WI38 (cell line): ENCODE results near the gene THOC2.

Experiments
- H3K4me3 ChIP-seq: 2 replicates; pipeline ENCODE4 v1.5.1; 2011; ENCODE audit warnings: low read depth, mild to moderate bottlenecking, control low read depth, low read length
- CTCF ChIP-seq: IDR thresholded peaks from 2 replicates; pipeline ENCODE4 v1.5.1; 2012; ENCODE audit warnings: low read depth, mild to moderate bottlenecking, control low read depth, low read length

Gene THOC2

GRCh38 chrX:123550829-123551228, 182.0 kb downstream of the THOC2 start:
- H3K4me3 ChIP-seq: no peak overlapping the region
- TF ChIP-seq CTCF: no peak
